Activated T-cell treated with anti-CD3 and anti-CD28 coated beads for 48 hours (primary cell): ENCODE data around the gene GCG.

Experiments
- DNase-seq: peaks from one replicate; pipeline ENCODE4 v3.0.0-alpha.2; 2020; ENCODE audit warnings: low read depth

Gene GCG

GRCh38 chr2:162099836-162100235 is 52.2 kb downstream of the GCG start:
- no peak for DNase-seq
